Endometrium (tissue), 2 donors: ENCODE results near the gene GARIN5B.
"Not testable (repeated sequence)": the region's sequence is repeated elsewhere in the genome, so short reads cannot be mapped to it uniquely, and the experiment has no call there.

ENCODE experiments used
- FAIRE-seq: peaks from 2 replicates; lab custom pipeline; 2012; peaks lifted over from hg19 to GRCh38; lab: Jason Lieb, UNC
- donor health status: control.
- donor health status: control.

GARIN5B gene

GRCh38 chr19:55362990-55363716 lies at the start of gene GARIN5B:
GARIN5B (minus strand) TSS chr19:55363260; CDS start chr19:55363066, 194 bp downstream.
- FAIRE-seq, result no peak

- no peak for FAIRE-seq
Observed at GRCh38 chr19:55410168-55410567, 47.1 kb upstream of the GARIN5B start.

DNA sequence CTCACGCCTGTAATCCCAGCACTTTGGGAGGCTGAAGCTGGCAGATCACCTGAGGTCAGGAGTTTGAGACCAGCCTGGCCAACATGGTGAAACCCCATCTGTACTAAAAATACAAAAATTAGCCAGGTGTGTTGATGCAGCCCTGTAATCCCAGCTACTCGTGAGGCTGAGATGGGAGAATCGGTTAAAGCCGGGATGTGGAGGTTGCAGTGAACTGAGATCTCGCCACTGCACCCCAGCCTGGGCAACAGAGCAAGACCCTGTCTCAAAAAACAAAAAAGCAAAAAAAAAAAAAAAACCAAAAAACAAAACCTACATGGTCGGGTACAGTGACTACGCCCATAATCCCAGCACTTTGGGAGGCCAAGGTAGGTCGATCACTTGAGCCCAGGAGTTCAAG lies 46.1 kb upstream of the GARIN5B start:
- FAIRE-seq, result not testable (repeated sequence)

GRCh38 chr19:55408533-55408872 lies 45.4 kb upstream of the GARIN5B start:
- no peak for FAIRE-seq

- peak; percentile 93 for FAIRE-seq
Observed at GRCh38 chr19:55407800-55408532, 44.9 kb upstream of the GARIN5B start.

DNA sequence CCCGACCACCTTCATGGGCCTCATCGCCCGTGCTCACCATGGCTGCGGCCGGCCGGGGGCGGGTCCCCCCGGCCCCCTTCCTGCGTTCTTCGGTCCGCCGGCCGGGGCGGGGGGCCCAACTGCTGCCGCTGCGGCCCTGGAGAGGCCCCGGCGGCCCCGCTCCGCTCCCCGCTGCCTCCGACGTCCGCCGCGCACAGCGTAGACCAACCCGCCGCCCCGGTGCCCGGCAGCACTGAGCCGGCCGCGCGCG lies 44.4 kb upstream of the GARIN5B start, which contains the start of gene UBE2S:
TSS of gene UBE2S (minus strand) at position 239 of the 250 bp plus-strand sequence. CDS start at position 40, 199 bp downstream.
- not testable (repeated sequence) for FAIRE-seq

DNA sequence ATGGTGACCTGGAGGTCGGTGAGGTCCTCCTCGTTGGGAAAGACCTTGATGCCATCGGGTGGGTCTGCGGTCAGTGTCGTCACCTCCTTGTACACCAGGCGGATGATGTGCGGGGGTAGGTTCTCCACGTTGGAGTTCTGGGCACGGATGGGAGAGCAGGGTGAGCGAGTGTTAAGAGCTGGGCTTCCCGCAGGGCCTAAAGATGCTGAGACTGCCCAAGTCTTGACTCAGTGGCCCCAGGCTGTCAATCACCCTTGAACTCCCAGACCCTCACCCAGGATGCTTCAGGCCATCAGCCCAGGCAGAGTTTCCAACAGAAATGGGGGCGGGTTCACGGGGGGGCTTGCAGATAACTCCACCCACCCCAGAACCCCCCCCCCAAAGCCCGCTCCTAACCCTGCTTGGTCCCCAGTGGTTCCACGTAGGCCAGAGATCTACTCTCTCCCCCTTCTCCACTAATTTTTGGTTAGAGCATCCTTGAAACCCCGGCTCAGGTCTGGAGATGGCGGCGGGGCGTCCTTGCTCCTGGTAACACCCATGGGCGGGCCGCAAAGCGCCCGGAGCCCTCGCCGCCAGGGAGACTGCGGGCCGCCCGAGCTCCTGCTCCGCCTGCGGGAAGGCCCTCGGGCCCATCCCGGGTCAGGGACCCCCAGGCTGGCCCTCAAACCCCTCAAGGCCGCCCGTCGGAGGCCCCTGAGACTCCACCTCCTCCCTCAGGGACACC lies 43.9 kb upstream of the GARIN5B start:
- no peak for FAIRE-seq

DNA sequence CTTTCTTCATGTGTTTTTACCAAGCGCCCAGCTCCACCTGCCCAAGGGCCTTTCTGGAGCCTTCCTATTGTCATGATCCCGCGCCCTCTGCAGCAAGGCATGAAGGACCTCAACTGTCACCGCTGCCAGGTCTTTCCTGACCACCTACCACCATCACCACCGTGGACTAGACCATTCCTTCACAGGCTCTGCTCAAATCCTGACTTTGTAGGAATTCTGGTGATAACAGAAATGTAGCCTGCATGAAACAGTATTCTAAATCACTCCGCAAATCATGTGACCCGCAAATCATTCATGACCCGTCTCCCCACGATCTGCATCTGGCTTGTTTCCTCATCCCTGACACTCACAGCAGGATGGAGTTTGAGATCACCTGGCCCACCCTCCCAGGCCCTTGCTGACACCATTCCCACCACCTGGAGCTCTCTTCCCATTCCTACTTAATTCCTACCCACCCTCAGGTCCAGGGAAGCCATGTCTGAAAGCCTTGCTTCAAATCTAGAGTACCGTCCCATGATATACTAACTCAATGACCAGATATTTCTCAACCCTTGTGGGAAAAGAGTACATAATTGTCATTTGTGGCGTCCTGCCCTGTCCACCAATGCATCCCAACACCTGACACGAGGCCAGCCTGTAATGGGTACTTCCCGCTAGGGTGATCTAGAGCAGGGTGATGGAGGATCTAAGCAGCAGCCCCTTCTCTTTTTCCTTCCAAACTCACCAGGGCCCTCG lies 43.2 kb upstream of the GARIN5B start:
- no peak for FAIRE-seq

DNA sequence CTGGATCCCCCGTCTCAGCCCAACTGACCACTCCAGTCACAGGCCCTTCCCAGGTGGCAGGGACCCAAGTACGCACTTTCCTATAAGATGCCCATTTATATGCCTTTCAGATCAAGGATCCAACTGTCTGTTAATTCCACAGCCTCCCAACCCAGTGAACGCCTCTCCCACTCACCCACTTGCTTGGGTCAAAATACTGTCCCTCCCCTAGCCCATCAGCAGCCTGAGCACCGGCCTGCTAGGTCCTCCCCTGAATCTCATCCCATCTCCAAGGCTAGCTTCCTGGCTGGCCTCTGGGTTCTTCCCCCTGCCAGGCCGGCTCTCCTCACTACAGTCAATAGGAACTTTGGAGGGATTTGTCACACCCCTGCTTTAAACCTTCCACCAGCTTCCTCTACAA lies 42.6 kb upstream of the GARIN5B start:
- no peak for FAIRE-seq

- no peak for FAIRE-seq
Observed at GRCh38 chr19:55402509-55402908, 39.4 kb upstream of the GARIN5B start.

DNA sequence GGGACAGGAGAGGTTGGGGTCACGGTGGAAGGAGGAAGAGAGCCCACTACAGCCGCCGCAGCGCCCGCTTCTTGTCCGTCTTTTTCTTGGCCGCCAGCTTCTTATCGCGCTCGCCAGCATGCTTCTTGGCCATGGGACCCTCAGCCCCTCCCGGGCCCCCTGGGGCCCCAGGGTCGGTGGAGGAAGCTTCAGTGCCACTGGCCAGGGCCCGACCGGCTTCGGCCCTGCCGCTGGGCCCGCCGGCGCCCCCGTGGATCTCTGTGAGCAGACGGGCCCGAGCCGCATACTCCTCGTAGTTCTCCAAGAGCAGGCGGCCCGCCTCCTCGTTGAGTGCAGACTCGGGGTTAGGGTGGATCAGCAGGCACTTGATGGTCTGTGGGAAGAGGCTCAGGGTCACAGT lies 38.3 kb upstream of the GARIN5B start:
- not testable (repeated sequence) for FAIRE-seq

GRCh38 chr19:55400281-55401087 lies 37.4 kb upstream of the GARIN5B start:
- FAIRE-seq, result no peak

GRCh38 chr19:55398200-55398925 lies 35.3 kb upstream of the GARIN5B start:
- FAIRE-seq, result no peak

- no peak for FAIRE-seq
Observed at GRCh38 chr19:55392820-55393761, 30.0 kb upstream of the GARIN5B start.

DNA sequence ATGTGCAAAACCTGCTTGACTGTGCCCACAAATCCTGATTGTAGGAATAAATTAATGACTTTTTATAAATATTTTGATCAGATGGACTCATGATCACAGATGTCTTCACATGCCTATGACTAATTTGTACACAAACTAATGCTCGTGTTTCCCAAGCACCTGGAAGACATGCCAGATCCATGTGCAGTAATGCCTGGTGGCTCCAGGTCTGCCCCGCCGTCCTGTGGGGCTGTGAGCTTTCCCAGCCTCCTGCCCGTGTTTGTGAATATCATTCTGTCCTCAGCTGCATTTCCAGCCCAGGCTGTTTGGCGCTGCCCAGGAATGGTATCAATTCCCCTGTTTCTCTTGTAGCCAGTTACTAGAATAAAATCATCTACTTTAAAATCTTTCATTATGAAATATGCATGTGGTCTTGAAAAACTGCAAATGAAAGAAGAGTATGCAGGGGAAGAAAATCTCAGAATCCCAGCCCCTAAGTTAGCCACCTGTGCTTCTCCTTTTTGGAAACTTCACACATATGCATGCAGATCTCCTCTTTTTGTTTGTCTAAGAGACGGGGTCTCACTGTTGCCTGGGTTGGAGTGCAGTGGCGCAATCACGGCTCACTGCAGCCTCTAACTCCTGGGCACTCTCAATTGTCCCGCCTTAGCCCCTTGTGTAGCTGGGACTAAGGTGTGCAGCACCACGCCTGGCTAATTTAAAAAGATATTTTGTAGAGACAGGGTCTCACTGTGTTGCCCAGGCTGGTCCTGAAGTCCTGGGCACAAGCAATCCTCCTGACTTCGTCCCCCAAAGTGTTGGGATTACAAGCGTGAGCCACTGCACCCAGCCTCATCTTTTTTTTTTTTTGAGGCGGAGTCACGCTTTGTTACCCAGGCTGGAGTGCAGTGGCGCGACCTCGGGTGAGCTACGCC lies 28.9 kb upstream of the GARIN5B start:
- no peak for FAIRE-seq

DNA sequence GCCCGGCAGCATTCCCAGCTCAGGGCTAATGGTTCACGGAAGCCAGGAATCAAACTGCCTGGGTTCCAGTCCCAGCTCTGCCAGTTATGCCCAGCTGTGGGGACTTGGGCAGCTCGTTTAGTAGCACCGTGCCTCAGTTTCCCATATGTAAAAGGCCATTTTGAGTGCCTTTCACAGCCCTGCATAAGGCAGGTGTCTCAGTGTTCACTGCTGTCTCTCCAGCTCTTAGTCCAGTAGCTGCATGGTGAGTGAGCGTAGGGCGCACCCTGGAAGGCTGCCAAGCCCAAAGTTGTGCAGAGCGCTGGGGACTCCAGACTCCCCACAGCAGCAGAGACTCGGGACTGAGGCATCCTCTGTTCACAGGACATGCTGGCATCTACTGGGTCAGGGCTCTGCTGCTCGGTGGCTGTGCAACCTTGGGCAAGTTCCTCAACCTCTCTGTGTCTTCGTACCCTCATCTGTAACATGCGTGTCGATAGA lies 28.2 kb upstream of the GARIN5B start:
- no peak for FAIRE-seq

GRCh38 chr19:55390461-55390880 lies 27.4 kb upstream of the GARIN5B start:
- no peak for FAIRE-seq
